H1 (cell line): Measurements from ENCODE around the gene ORAI1. TPM values are rescaled to one million over a fixed set of nuclear protein-coding genes. Genes with fewer than 3 reads are reported as not detected.
A peak's percentile ranks its signal among the peaks of the same experiment; 100 is the strongest.

Experiments used
- BACH1 ChIP-seq: IDR thresholded peaks from 2 replicates; pipeline ENCODE4 v1.6.1; 2012; ENCODE audit warnings: low read length, improper control_type of control experiment
- CHD1 ChIP-seq: IDR thresholded peaks from 2 replicates; pipeline ENCODE4 v1.6.1; 2012; ENCODE audit warnings: low read depth, low read length, improper control_type of control experiment
- CHD2 ChIP-seq: IDR thresholded peaks from 2 replicates; pipeline ENCODE4 v1.6.1; 2012; ENCODE audit warnings: low read length, improper control_type of control experiment
- CHD7 ChIP-seq: fragments of 300-600 bp; sonication (generic); IDR thresholded peaks from 2 replicates; pipeline ENCODE4 v1.7.1; 2012; ENCODE audit warnings: low read length, moderate library complexity, mild to moderate bottlenecking, inconsistent platforms; ENCODE audit not compliant: insufficient replicate concordance
- HDAC2 ChIP-seq, 2 experiments: fragments of 300-600 bp in 1 of 2; sonication (generic) in 1 of 2; IDR thresholded peaks; 2 replicates each; pipeline ENCODE4 v1.6.1; 2011 to 2012; ENCODE audit warnings: low read depth in 2 of 2, low read length in 2 of 2, mild to moderate bottlenecking in 2 of 2, moderate library complexity in 2 of 2, borderline replicate concordance in 1 of 2, inconsistent platforms in 1 of 2
- POLR2AphosphoS5 ChIP-seq: IDR thresholded peaks from 2 replicates; pipeline ENCODE4 v1.6.1; 2011; ENCODE audit warnings: low read depth, low read length
- SIRT6 ChIP-seq: IDR thresholded peaks from one replicate; pipeline ENCODE4 v1.7.1; 2012; ENCODE audit warnings: low read length, inconsistent platforms
- polyA plus RNA-seq, 7 experiments: library from polyadenylated mRNA; depleted of rRNA in 3 of 7; stranded (reverse) in 5 of 7; unstranded in 2 of 7; fragments of >200 nt in 5 of 7; fragments of 200-250 nt in 2 of 7; gene quantifications; 1 replicate in 5 of 7; 2 replicates in 1 of 7; 4 replicates in 1 of 7; pipeline versions ENCODE4 v1.2.1 to v1.2.3, GENCODE V29; 2011 to 2013; ENCODE audit warnings: missing spikeins in 2 of 7, mixed read lengths in 2 of 7
- total RNA-seq: library from RNA; stranded (reverse); fragmentation: NEBNext Ultra II Directional; extraction: Animal tissue kit (Norgen Biotek cat#: 25700); gene quantifications from 2 replicates; pipeline ENCODE4 v1.2.1, GENCODE V29; 2021

ORAI1 gene
- total and polyA plus RNA-seq, 2 of the 8 experiments (the other 6 are each of a cell fraction or from before 2014, with no cell fraction given), result 29.9 to 71.5 TPM

DNA sequence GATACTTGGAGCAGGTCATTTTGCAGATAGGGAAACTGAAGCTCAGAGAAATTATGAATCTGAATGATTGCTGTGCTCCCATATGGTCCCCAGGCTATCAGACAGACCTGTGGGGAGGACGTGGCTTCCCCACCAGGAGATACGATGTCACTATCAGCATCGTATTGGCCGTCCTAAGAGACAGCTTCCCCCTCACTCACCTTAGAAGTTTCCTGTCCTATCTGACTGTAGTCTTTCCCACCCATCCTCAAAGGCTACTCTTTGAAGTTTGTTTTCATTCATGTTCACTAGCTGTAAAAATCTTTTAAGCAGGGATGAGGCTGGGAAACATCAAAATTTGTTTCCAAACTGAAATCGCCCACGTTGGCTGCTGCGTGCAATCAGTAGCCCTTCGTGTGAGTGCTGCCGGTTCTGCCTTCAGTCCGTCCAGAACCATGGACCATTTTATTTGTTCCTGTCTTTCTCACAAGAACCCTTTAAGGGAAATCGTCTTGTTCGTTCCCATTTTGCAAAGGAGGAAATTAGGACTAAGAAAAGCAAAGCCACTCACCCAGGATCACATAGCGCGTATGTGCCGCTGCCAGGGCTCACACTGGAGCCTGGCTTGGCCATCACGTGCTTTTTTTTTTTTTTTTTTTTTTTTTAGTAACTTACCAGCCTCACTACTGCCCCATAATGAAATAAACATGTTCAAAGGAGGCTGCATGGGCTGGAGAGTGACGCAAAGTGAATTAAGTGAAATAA is 44.5 kb upstream of the ORAI1 start (continued):
- no peak for TF ChIP-seq CHD2
- no peak for TF ChIP-seq HDAC2 (IDR thresholded peaks at IDR 0.05; ENCODE audit: borderline replicate concordance in 1 of 2, low read depth in 2 of 2, low read length in 2 of 2)
- 0 out of 2 replicates have a peak, but pooled peaks have one; percentile 43 for TF ChIP-seq POLR2AphosphoS5
- TF ChIP-seq CHD7, result no peak
- TF ChIP-seq CHD1, result no peak; the same call in 1 of the 2 replicates
- no peak for TF ChIP-seq SIRT6
- no peak for TF ChIP-seq BACH1
